OCI-LY7 (cell line): ENCODE measurements around the gene NGF. TPM values are rescaled to one million over a fixed set of nuclear protein-coding genes. Genes with fewer than 3 reads are reported as not detected.

Experiments used
- BruUV-seq: library from RNA; stranded (reverse); fragments of 400-500 nt; replicated peaks from 2 replicates; lab custom pipeline; 2021; lab: Mats Ljungman, UMichigan
- CTCF ChIA-PET: fragments of 300-600 bp; sonication (Branson Sonifier 250); formaldehyde crosslinking; loops from one replicate; lab custom pipeline; 2022; ENCODE audit warnings: antibody characterized with exemption; ENCODE audit not compliant: unreplicated experiment; lab: Charles Lee
- POLR2A ChIA-PET: fragments of 300-600 bp; sonication (Branson Sonifier 250); formaldehyde crosslinking; loops from one replicate; lab custom pipeline; 2022; ENCODE audit warnings: antibody characterized with exemption; lab: Charles Lee
- DNase-seq: peaks from one replicate; pipeline ENCODE4 v3.0.0-alpha.2; 2015; ENCODE audit warnings: low spot score
- H2AFZ ChIP-seq: fragments of 200-600 bp; sonication (generic), shearing (Covaris generic); 2 replicates; pipeline ENCODE4 v1.6.1; 2014; ENCODE audit warnings: mild to moderate bottlenecking, antibody characterized with exemption, low read length, moderate library complexity
- H3K27ac ChIP-seq: fragments of 200-600 bp; sonication (generic); 2 replicates; pipeline ENCODE4 v1.5.1; 2014; ENCODE audit warnings: mixed run types, low read depth, mild to moderate bottlenecking, moderate library complexity, low read length, inconsistent platforms; ENCODE audit not compliant: poor library complexity, severe bottlenecking
- H3K36me3 ChIP-seq: fragments of 200-600 bp; sonication (generic); 2 replicates; pipeline ENCODE4 v1.6.1; 2014; ENCODE audit warnings: mild to moderate bottlenecking, antibody characterized with exemption, low read length, moderate library complexity, mixed read lengths; ENCODE audit not compliant: insufficient read depth
- H3K4me1 ChIP-seq: fragments of 200-600 bp; sonication (generic); 2 replicates; pipeline ENCODE4 v1.5.1; 2014; ENCODE audit warnings: mild to moderate bottlenecking, low read length; ENCODE audit not compliant: insufficient read depth, poor library complexity, severe bottlenecking
- H3K4me2 ChIP-seq: fragments of 200-600 bp; sonication (generic); 2 replicates; pipeline ENCODE4 v1.6.1; 2014; ENCODE audit warnings: mild to moderate bottlenecking, low read length
- H3K4me3 ChIP-seq: fragments of 200-600 bp; sonication (generic); 2 replicates; pipeline ENCODE4 v1.5.1; 2014; ENCODE audit warnings: mild to moderate bottlenecking, low read depth, low read length; ENCODE audit not compliant: poor library complexity, severe bottlenecking
- H3K79me2 ChIP-seq: fragments of 200-600 bp; sonication (generic); 2 replicates; pipeline ENCODE4 v1.6.1; 2016; ENCODE audit warnings: low read depth, mild to moderate bottlenecking, low read length, moderate library complexity, mixed read lengths; ENCODE audit not compliant: insufficient read depth
- H3K9me2 ChIP-seq: fragments of 200-600 bp; sonication (generic); 2 replicates; pipeline ENCODE4 v1.6.1; 2016; ENCODE audit warnings: mild to moderate bottlenecking, low read length, mixed read lengths; ENCODE audit not compliant: insufficient read depth
- H3K9me3 ChIP-seq: fragments of 200-600 bp; sonication (generic); 2 replicates; pipeline ENCODE4 v1.6.1; 2014; ENCODE audit warnings: mild to moderate bottlenecking, mixed run types, low read length, mixed read lengths
- H4K20me1 ChIP-seq: fragments of 200-600 bp; sonication (generic); 2 replicates; pipeline ENCODE4 v1.6.1; 2014; ENCODE audit warnings: mild to moderate bottlenecking, antibody characterized with exemption, low read length, moderate library complexity, mixed read lengths; ENCODE audit not compliant: insufficient read depth
- EZH2phosphoT487 ChIP-seq: fragments of 200-600 bp; sonication (generic); IDR thresholded peaks from 2 replicates; pipeline ENCODE4 v1.6.1; 2018; ENCODE audit warnings: low read depth, borderline replicate concordance, mild to moderate bottlenecking, mixed run types, antibody characterized with exemption, low read length, moderate library complexity, mixed read lengths
- intact Hi-C: fragments of 100-400 bp; cut with micrococcal nuclease; formaldehyde crosslinking; loops from one replicate; pipeline ENCODE4 v1.10.0; 2022; ENCODE audit not compliant: unreplicated experiment
- total RNA-seq, 2 experiments: library from RNA; depleted of rRNA in 1 of 2; stranded (reverse); fragments of >200 nt in 1 of 2; shearing (Covaris generic) in 1 of 2; gene quantifications; 2 replicates each; pipeline ENCODE4 v1.2.3, GENCODE V29; 2014 to 2022
- TF ChIP-seq, protein P1 (sequence below): fragments of 200-600 bp; sonication (generic); conservative IDR thresholded peaks from 2 replicates; pipeline ENCODE4 v1.5.1; 2014; ENCODE audit warnings: mild to moderate bottlenecking, antibody characterized with exemption, low read length, moderate library complexity, mixed read lengths

NGF gene
- total RNA-seq, 2 experiments from 2014 or later: not detected

DNA sequence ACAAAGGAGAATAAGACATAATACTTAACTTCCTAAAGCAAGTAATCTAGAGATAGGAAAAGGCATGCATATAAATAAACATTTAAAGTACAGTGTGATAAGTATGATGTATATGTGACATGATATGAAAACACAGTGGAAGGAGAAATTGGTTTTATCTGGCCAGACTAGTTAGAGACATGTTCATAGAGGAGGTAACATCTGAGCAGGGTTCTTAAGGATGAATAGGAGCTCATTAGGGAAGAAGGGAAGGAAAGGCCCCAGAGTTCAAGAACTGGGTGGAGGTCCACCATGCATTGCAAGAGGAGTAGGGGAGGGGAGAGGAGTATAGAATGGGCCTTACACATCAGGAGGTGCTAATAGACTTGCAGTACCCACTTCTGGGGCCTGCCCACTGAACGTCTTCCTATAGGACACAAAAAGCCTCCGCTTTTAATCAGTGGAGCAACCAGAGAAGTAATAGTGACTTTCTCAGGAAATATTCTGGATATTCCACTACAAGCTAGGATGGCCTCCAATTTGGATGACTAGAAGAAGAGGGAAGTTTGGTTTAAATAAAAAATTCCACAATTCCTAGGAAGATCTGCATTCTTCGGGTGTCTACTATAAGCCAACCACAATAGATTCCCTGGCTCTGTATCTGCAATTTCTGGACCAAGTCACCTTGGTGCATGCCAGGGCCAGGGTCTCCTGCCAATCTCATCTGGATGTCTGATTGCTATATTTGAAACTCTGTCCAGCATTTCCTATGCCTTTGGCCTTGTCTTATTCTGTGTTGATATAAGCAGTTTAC, 41.9 kb downstream of the NGF start:
- no peaks in the 10 kb centered on the region for H3K79me2 ChIP-seq
- POLR2A ChIA-PET: interaction anchor here (1.6 kb wide), 1 partner anchor 11 kb away, joined by 6 read pairs; no protein-coding TSS in a partner anchor
- intact Hi-C loops: loop anchor here (5.0 kb wide), 1 partner anchor 46 kb away; no protein-coding TSS in a partner anchor
- no peaks in the 10 kb centered on the region for H3K36me3 ChIP-seq
- no peaks in the 10 kb centered on the region for H3K9me3 ChIP-seq
- TF ChIP-seq, protein P1, sequence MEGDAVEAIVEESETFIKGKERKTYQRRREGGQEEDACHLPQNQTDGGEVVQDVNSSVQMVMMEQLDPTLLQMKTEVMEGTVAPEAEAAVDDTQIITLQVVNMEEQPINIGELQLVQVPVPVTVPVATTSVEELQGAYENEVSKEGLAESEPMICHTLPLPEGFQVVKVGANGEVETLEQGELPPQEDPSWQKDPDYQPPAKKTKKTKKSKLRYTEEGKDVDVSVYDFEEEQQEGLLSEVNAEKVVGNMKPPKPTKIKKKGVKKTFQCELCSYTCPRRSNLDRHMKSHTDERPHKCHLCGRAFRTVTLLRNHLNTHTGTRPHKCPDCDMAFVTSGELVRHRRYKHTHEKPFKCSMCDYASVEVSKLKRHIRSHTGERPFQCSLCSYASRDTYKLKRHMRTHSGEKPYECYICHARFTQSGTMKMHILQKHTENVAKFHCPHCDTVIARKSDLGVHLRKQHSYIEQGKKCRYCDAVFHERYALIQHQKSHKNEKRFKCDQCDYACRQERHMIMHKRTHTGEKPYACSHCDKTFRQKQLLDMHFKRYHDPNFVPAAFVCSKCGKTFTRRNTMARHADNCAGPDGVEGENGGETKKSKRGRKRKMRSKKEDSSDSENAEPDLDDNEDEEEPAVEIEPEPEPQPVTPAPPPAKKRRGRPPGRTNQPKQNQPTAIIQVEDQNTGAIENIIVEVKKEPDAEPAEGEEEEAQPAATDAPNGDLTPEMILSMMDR: no peak
- TF ChIP-seq EZH2phosphoT487: no peak
- H4K20me1 ChIP-seq: no peaks in the 10 kb centered on the region
- H3K4me3 ChIP-seq: no peak overlapping the region
- CTCF ChIA-PET: no interaction called here
- H3K27ac ChIP-seq: no peak overlapping the region
- no TSS peak for BruUV-seq
- H3K4me1 ChIP-seq: peaks cover 18% of the 10 kb centered on the region
- no peaks in the 10 kb centered on the region for H3K9me2 ChIP-seq
- H2AFZ ChIP-seq: no peak overlapping the region
- no peak for DNase-seq
- H3K4me2 ChIP-seq: no peak overlapping the region

DNA sequence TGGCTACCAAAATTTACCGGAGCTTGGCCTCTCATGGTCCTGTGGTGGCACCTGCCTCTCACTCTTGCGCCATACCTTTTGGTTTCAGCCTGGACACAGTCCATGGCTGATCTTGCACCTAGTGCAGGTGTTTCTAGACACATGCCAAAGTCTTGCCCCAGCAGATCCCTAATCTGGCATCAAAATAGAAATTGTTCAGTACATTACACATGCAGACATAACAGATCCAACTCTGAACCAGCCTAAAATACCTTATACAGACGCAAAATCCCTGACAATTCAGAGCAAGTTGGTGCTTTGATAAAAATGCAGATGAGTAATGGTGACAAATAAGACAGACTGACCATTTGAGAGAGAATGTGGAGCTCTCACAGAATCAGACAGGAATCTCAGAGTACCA, 44.1 kb downstream of the NGF start:
- H3K9me3 ChIP-seq: no peaks in the 10 kb centered on the region
- peaks cover 14% of the 10 kb centered on the region for H3K4me1 ChIP-seq
- no peak overlapping the region for H2AFZ ChIP-seq
- no peaks in the 10 kb centered on the region for H3K36me3 ChIP-seq
- BruUV-seq: no TSS peak
- H4K20me1 ChIP-seq: no peaks in the 10 kb centered on the region
- CTCF ChIA-PET: no interaction called here
- no peaks in the 10 kb centered on the region for H3K9me2 ChIP-seq
- POLR2A ChIA-PET: no interaction called here
- no peak for TF ChIP-seq EZH2phosphoT487
- TF ChIP-seq, protein P1: no peak
- H3K27ac ChIP-seq: no peak overlapping the region
- H3K4me2 ChIP-seq: no peak overlapping the region
- intact Hi-C loops: no loop called here
- no peaks in the 10 kb centered on the region for H3K79me2 ChIP-seq
- no peak overlapping the region for H3K4me3 ChIP-seq
- DNase-seq: no peak

DNA sequence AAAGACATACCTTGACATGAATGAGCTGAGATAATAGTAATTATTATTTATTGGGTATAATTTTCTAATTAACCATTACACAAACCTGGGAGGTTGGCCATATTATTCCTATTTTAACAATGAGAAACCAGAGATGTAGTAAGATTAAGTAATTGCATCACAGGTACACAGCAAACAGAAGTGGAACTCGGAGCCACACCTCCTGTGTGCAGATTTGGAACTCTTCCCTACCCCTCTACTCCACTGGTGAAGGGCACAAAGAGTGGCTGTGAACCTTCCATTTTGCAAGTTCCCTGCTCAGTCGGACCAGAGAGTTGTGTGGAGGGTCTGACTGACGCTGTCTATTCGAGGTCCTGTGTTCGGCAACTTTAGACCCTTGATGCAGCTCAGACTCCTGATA, 45.0 kb downstream of the NGF start:
- Histone ChIP-seq H3K36me3 (no peaks in the 10 kb centered on the region), H3K9me2 (no peaks in the 10 kb centered on the region), H2AFZ (no peak overlapping the region), H3K9me3 (no peaks in the 10 kb centered on the region), H4K20me1 (no peaks in the 10 kb centered on the region), H3K4me2 (no peak overlapping the region), H3K4me1 (peaks cover 14% of the 10 kb centered on the region), H3K4me3 (no peak overlapping the region), H3K79me2 (no peaks in the 10 kb centered on the region), H3K27ac (no peak overlapping the region)
- ChIA-PET CTCF (no interaction called here), POLR2A (no interaction called here)
- intact Hi-C loops: no loop called here
- DNase-seq: no peak
- BruUV-seq: no TSS peak
- TF ChIP-seq EZH2phosphoT487: no peak
- TF ChIP-seq, protein P1: no peak
